Measurements from ENCODE around the gene GALNT2. TPM values are rescaled to one million over a fixed set of nuclear protein-coding genes. Genes with fewer than 3 reads are reported as not detected.

The GALNT2 gene
- total RNA-seq, 1 experiment from 2014 or later, result 114 TPM

DNA sequence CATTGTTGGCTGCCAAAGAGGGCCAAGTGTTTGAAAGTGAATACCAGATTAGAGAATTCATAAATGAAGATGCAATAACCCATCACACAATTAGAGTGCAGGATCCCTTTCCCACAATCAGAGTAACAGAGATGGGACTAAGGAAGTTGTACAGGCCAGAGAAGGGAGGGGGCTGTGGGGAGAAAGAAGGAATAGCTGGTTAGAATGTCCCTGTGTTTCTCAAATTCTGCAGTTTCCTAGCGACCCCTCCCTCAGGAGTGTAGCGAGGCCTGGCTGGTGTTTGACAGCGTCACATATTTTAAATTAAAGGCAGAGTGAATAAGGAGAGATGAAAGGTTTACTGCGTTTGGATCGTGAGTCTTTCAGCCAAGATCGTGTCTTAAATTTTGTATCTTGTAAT lies 58.1 kb downstream of the GALNT2 start:
- no peak for DNase-seq (ENCODE audit: unreplicated experiment)
- peaks cover 66% of the 10 kb centered on the region for H3K4me1 Mint-ChIP-seq (ENCODE audit: insufficient read depth, unreplicated experiment)
- intact Hi-C loops (cut with micrococcal nuclease), result no loop called here
- peak overlapping the region; percentile 64 for H3K27ac Mint-ChIP-seq (ENCODE audit: low read depth, unreplicated experiment)
- BruUV-seq (replicated peaks), result no TSS peak
- TF ChIP-seq, protein P1, sequence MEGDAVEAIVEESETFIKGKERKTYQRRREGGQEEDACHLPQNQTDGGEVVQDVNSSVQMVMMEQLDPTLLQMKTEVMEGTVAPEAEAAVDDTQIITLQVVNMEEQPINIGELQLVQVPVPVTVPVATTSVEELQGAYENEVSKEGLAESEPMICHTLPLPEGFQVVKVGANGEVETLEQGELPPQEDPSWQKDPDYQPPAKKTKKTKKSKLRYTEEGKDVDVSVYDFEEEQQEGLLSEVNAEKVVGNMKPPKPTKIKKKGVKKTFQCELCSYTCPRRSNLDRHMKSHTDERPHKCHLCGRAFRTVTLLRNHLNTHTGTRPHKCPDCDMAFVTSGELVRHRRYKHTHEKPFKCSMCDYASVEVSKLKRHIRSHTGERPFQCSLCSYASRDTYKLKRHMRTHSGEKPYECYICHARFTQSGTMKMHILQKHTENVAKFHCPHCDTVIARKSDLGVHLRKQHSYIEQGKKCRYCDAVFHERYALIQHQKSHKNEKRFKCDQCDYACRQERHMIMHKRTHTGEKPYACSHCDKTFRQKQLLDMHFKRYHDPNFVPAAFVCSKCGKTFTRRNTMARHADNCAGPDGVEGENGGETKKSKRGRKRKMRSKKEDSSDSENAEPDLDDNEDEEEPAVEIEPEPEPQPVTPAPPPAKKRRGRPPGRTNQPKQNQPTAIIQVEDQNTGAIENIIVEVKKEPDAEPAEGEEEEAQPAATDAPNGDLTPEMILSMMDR (IDR thresholded peaks at IDR 0.05; ENCODE audit: unreplicated experiment), result no peak
- H3K4me3 Mint-ChIP-seq (ENCODE audit: unreplicated experiment), result no peak overlapping the region
- CTCF ChIA-PET, result interaction anchor here (0.5 to 1.6 kb wide), 4 partner anchors 11 to 464 kb away, joined by 3 to 5 read pairs (median 4); no protein-coding TSS in a partner anchor
- peaks cover 14% of the 10 kb centered on the region for H3K36me3 Mint-ChIP-seq (ENCODE audit: insufficient read depth, unreplicated experiment)
- H3K9me3 Mint-ChIP-seq (ENCODE audit: unreplicated experiment), result no peaks in the 10 kb centered on the region
- no peaks in the 10 kb centered on the region for H3K27me3 Mint-ChIP-seq (ENCODE audit: insufficient read depth, unreplicated experiment)
- POLR2A ChIA-PET, result interaction anchor here (0.7 to 2.7 kb wide), 9 partner anchors 8 to 1355 kb away, joined by 3 to 9 read pairs (median 4); no protein-coding TSS in a partner anchor

DNA sequence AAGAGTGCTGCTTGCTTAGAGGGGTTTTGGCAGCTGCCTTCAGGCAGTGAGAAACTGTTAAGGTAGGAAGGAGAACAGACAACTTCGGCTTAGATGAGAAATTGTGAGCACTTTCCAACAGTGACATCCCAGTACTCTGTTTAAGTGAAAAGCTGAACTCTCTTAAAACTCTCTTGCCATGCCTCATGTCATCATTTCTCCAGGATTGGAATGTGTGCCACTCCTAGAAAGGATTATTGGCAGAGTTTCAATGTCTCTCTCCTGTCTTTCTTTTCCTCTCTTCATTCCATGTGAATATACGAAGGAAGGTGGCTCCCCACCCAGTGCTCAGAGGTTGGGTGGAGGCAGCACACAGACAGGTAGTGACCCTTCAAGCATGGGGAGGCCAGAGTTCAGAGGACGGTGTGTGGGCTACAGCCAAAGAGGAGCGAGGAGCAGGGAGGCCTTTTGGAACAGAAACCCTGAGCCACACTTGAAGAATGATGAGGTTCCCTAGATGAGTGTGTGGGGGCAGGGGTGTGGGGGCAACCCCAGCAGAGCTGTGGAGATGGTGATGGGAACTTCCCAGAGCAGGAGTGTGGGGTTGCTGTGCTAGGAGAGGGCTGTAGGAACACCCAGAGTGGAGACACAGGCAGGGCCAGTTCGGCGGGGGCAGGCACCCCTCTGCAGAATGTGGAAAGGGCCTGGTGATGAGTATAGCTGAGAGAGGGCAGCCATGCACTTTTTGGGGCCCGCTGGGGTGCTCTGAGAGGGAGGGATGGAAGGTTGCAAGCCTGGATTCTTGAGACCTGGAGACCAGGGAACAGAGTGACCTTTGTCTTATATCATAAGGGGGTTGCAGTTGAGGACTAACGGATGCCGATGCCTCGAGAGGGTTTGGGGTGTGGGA lies 58.8 kb downstream of the GALNT2 start:
- H3K4me3 Mint-ChIP-seq (ENCODE audit: unreplicated experiment), result peak overlapping the region; percentile 2
- no TSS peak for BruUV-seq (replicated peaks)
- peak overlapping the region; percentile 64 for H3K27ac Mint-ChIP-seq (ENCODE audit: low read depth, unreplicated experiment)
- CTCF ChIA-PET, result interaction anchor here (0.5 to 1.0 kb wide), 3 partner anchors 41 to 450 kb away, joined by 3 to 5 read pairs (median 3); no protein-coding TSS in a partner anchor
- TF ChIP-seq, protein P1 (IDR thresholded peaks at IDR 0.05; ENCODE audit: unreplicated experiment), result no peak
- no peaks in the 10 kb centered on the region for H3K9me3 Mint-ChIP-seq (ENCODE audit: unreplicated experiment)
- H3K4me1 Mint-ChIP-seq (ENCODE audit: insufficient read depth, unreplicated experiment), result peaks cover 59% of the 10 kb centered on the region
- DNase-seq (ENCODE audit: unreplicated experiment), result peak; percentile 64
- no peaks in the 10 kb centered on the region for H3K27me3 Mint-ChIP-seq (ENCODE audit: insufficient read depth, unreplicated experiment)
- H3K36me3 Mint-ChIP-seq (ENCODE audit: insufficient read depth, unreplicated experiment), result peaks cover 13% of the 10 kb centered on the region
- POLR2A ChIA-PET, result interaction anchor here (1.0 to 2.7 kb wide), 7 partner anchors 8 to 39 kb away, joined by 3 to 9 read pairs (median 5); no protein-coding TSS in a partner anchor
- intact Hi-C loops (cut with micrococcal nuclease), result no loop called here

DNA sequence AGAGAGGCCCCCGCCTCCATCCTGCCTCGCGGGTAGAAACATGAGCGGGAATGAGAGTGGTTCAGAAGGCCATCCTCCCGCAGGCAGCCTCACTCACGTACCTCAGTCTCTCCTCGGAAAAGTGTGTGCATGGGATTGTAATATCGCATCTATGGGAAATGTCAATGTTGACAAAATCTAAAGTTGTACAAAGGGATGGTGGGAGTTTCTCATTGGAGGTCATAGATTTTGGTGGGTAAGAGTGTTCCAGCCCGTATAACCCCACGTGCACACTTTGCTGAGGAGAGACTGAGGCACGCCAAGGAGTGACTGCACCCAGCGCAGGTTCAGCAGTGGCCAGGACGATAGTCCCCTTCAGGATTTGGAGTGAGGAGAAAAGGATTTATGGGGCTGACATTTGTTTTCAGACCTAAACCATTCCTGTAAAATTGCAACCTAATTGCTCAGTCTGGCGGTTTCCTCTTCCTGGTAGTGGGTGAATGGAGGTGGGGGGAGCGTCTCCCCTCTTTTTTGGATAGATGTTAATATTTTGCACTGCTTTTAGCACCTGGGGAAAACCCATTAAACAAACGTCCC lies 59.6 kb downstream of the GALNT2 start:
- peaks cover 9% of the 10 kb centered on the region for H3K36me3 Mint-ChIP-seq (ENCODE audit: insufficient read depth, unreplicated experiment)
- peaks cover 52% of the 10 kb centered on the region for H3K4me1 Mint-ChIP-seq (ENCODE audit: insufficient read depth, unreplicated experiment)
- DNase-seq (ENCODE audit: unreplicated experiment), result no peak
- BruUV-seq (replicated peaks), result no TSS peak
- H3K27me3 Mint-ChIP-seq (ENCODE audit: insufficient read depth, unreplicated experiment), result no peaks in the 10 kb centered on the region
- H3K9me3 Mint-ChIP-seq (ENCODE audit: unreplicated experiment), result no peaks in the 10 kb centered on the region
- ChIA-PET POLR2A (interaction anchor here (0.6 to 2.7 kb wide), 2 partner anchors 10 to 22 kb away, joined by 3 to 9 read pairs; no protein-coding TSS in a partner anchor), CTCF (interaction anchor here (0.7 kb wide), 1 partner anchor 451 kb away, joined by 3 read pairs; no protein-coding TSS in a partner anchor)
- TF ChIP-seq, protein P1 (IDR thresholded peaks at IDR 0.05; ENCODE audit: unreplicated experiment), result no peak
- intact Hi-C loops (cut with micrococcal nuclease), result no loop called here
- no peak overlapping the region for H3K4me3 Mint-ChIP-seq (ENCODE audit: unreplicated experiment)
- H3K27ac Mint-ChIP-seq (ENCODE audit: low read depth, unreplicated experiment), result peak overlapping the region; percentile 64
